Fibroblast of skin of abdomen (primary cell): ENCODE data around the gene GAA.

Source experiments
- DNase-seq: peaks from one replicate; pipeline ENCODE4 v3.0.0-alpha.2; 2013

Gene GAA

DNA sequence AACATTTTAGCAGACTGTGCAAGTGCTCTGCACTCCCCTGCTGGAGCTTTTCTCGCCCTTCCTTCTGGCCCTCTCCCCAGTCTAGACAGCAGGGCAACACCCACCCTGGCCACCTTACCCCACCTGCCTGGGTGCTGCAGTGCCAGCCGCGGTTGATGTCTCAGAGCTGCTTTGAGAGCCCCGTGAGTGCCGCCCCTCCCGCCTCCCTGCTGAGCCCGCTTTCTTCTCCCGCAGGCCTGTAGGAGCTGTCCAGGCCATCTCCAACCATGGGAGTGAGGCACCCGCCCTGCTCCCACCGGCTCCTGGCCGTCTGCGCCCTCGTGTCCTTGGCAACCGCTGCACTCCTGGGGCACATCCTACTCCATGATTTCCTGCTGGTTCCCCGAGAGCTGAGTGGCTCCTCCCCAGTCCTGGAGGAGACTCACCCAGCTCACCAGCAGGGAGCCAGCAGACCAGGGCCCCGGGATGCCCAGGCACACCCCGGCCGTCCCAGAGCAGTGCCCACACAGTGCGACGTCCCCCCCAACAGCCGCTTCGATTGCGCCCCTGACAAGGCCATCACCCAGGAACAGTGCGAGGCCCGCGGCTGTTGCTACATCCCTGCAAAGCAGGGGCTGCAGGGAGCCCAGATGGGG is 3.1 kb downstream of the GAA start:
- DNase-seq = no peak

DNA sequence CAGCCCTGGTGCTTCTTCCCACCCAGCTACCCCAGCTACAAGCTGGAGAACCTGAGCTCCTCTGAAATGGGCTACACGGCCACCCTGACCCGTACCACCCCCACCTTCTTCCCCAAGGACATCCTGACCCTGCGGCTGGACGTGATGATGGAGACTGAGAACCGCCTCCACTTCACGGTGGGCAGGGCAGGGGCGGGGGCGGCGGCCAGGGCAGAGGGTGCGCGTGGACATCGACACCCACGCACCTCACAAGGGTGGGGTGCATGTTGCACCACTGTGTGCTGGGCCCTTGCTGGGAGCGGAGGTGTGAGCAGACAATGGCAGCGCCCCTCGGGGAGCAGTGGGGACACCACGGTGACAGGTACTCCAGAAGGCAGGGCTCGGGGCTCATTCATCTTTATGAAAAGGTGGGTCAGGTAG is 3.6 kb downstream of the GAA start:
- DNase-seq = no peak

DNA sequence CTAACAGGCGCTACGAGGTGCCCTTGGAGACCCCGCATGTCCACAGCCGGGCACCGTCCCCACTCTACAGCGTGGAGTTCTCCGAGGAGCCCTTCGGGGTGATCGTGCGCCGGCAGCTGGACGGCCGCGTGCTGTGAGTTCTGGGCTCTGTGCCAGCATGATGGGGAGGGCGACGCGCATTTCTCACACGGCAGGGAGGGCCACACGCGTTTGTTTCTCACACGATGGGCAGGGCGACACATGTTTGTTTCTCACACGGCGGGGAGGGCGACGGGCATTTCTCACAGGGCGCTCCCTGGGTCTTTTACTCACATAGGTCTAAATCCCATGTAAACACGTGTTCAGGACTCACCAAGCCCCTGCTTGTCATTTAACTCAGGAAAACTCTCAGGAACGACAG is 4.4 kb downstream of the GAA start:
- DNase-seq = no peak

DNA sequence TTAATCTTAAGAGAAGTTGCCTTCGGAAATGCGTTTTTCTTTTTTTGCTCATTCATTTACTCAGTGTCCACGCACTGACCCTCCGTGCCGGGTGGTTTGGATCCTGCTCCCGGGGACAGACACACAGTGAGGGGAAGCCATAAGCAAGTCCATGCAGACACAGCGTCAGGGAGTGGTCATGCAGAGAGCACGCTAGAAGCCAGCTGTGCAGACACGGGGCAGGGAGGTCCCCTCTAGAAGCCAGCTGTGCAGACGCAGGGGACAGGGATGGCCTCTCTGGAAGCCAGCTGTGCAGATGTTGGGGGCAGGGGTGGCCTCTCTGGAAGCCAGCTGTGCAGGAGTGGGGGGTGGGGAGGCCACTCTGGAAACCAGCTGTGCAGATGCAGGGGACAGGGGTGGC is 4.8 kb downstream of the GAA start:
- DNase-seq = no peak

DNA sequence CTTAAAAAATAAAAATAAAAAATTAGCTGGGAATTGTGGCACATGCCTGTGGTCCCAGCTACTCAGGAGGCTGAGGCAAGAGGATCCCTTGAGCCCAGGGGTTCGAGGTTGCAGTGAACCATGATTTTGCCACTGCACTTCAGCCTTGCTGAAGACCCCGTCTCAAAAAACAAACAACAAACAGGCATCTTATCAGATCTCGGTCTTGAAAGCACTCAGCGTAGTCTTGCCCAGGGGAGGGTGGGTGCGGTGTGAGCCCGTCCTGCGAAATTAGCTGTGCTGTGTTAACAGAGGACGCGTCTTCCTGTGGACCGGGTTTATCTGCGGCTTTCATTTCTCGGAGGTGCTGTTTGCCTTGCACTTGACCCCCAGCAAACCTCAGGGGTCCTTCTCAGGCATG is 5.4 kb downstream of the GAA start:
- DNase-seq = no peak

DNA sequence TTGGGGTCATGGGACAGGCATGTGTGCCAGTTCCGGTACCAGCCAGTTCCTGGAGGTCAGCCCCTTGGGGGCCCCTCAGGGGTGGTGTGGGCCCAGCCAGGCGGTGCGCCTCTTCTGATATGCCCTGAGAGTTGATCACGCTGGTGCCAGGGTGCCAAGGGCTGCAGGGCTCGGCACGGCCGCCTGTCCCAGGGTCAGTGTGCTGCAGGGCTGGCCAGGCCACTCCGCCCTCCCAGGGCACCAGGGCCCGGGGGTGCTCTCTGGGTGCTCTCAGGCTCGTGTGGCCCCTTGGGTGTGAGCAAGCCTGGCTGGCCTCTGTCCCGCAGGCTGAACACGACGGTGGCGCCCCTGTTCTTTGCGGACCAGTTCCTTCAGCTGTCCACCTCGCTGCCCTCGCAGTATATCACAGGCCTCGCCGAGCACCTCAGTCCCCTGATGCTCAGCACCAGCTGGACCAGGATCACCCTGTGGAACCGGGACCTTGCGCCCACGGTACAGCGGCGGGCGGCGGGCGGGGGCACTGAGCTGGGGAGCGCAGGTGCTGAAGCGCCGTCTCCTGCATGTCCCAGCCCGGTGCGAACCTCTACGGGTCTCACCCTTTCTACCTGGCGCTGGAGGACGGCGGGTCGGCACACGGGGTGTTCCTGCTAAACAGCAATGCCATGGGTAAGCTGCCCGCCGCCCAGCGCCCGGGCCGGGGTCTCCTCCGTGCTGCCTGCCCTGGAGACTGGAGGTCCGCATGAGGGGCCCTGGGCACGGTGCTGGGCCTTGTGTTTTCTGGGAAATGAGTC is 6.0 kb downstream of the GAA start:
- DNase-seq = no peak

DNA sequence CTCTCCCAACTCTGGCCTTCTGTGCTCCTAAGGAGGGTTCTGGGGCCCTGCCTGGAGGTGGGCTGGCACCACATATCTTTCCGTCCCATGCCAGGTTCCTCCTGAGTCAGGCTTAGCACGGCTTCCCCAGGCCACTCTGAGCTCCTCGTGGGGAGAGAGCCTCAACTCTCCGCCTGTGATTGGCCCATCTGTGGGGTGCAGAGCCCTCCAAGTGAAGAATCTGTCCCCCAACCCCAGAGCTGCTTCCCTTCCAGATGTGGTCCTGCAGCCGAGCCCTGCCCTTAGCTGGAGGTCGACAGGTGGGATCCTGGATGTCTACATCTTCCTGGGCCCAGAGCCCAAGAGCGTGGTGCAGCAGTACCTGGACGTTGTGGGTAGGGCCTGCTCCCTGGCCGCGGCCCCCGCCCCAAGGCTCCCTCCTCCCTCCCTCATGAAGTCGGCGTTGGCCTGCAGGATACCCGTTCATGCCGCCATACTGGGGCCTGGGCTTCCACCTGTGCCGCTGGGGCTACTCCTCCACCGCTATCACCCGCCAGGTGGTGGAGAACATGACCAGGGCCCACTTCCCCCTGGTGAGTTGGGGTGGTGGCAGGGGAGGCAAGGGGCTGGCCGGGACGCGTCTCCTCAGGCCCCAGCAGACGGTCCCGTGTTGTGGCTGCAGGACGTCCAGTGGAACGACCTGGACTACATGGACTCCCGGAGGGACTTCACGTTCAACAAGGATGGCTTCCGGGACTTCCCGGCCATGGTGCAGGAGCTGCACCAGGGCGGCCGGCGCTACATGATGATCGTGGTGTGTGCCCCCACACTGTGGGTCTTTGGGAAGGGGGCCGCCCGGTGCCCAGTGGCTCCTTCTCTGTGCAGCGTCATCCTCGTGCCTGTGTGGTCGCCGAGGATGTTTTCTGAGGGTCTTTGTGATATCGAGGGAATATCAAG is 6.9 kb downstream of the GAA start:
- DNase-seq = no peak

DNA sequence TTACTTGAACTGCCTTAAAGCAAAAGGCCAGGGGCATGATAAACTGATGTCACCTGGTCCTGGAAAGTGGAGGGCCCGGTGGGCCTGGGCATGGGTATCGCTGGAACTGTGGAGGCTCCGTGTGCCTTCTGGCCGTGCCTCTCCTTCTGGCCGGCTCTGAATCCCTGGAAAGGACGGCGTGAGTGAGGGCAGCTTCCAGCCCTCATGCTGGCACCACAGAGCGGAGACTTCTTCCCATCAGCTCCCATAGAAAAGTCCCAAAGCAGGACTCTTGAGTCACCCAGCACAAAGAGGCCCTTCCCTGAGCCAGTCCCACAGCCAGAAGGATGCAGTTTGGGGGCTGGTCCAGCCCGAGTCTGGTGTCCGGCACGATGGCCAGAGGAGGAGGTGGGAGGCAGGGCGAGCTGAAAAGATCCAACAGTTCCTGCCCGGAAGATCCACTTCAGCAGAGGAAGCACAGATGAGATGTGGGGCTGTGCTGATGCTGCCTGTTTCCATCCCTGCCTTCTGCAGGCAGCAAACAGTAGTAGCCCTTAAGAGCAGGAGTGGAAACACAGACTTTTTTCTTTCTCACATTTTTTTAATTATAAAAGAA is 7.8 kb downstream of the GAA start:
- no peak for DNase-seq

DNA sequence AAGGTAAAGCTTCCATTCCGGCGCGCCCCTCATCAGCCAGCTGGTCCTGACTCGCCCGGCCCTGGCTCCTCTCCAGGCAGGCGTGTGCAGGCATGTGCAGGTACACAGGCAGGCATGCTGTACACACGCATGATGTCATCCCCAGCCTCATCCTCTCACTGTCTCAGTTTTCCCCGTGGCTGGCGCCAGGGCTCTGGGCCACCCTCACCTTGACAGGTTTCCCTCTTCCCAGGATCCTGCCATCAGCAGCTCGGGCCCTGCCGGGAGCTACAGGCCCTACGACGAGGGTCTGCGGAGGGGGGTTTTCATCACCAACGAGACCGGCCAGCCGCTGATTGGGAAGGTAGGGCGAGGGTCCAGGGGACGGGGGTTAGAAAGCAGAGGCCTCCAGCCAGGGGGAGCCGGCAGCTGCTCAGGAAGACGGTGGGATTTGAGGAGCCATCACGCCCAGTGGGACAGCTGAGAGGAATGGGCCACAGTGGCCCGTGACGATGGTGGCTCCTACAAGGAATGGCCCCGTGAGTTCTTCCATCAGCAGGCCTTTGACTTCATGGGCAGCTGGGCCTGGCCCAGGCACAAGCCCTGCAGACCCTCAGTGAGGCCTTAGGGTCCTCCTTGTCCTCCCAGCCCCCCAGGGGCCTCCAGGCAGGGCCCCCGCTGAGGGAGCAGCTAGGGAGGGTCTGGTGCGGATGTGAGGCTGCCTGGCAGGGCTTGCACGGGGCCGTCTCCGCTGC is 8.5 kb downstream of the GAA start:
- no peak for DNase-seq

DNA sequence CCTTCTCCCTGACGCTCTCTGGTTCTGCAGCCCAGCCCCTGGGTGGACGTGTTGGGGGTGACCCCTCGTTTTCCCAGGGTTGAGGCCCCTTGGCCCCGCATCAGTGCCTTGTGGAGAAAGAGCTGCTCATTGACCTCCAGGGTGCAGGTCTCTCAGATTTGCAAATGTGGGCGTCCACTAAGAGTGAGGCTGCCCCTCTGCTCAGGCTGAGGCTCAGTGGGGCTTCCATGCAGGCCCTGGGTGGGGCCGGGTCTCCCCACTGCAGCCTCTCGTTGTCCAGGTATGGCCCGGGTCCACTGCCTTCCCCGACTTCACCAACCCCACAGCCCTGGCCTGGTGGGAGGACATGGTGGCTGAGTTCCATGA is 9.0 kb downstream of the GAA start:
- DNase-seq = no peak

DNA sequence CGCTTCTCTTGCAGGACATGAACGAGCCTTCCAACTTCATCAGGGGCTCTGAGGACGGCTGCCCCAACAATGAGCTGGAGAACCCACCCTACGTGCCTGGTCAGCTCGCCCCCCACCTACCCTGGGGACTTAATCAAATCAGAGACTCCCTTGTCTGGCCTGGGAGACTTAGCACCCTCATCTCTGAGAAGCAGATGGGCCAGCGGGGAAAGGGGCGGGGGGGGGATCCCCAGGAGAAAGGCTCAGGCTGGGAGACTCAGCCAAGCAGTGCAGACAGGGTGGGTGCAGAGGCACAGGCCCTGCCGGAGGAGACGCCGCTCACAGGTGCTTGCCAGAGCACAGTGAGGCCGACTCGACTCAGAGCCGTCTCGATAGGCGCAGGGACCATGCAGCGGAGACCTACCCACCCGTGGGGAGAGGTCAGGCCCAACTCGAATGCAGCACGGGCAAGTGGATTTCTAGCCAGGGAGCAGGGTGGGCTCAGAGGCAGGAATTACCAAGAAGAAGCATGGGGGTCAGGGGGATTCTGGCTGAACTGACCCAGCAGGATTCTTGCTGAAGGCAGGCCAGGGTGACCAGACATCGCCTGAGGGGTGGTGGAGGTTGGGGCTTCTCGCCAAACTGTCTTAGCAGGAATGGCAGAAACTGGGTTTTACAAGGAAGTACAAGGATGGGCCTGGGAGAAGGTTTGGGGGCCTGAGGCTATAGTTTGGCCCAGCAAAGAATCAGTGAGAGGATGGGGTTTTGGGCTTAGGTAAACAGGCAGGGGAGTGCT is 9.7 kb downstream of the GAA start:
- no peak for DNase-seq

DNA sequence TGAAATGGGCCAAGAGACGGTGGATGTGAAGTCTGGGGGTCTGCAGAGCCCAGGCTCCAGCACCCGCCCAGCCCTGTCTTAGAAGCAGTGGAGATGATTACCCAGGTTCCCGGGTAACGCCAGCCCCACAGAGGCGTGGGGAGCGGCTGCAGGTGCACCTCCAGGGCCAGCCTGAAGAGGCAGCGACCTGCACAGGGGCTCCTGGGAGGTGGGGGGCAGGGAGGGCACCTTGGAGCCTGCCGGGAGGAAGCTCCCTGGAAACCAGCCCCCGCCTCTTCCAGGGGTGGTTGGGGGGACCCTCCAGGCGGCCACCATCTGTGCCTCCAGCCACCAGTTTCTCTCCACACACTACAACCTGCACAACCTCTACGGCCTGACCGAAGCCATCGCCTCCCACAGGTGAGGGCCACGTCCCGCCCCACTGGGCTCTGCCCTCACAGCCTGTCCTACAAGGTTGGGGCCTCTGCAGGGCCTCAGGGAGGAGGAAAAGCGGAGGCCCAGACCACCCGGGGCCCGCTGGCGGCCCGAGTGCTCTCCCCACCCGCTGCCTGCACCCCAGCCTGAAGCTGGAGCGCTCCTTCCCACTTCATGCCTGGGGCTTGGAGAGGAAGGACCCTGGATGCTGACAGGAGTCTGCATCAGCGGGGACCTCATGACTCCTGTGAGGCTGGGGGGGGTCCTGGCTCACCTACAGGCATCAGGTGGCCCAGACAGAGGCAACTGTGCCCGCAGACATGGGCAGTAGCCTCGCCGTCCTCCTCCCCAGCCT is 10.5 kb downstream of the GAA start:
- no peak for DNase-seq

DNA sequence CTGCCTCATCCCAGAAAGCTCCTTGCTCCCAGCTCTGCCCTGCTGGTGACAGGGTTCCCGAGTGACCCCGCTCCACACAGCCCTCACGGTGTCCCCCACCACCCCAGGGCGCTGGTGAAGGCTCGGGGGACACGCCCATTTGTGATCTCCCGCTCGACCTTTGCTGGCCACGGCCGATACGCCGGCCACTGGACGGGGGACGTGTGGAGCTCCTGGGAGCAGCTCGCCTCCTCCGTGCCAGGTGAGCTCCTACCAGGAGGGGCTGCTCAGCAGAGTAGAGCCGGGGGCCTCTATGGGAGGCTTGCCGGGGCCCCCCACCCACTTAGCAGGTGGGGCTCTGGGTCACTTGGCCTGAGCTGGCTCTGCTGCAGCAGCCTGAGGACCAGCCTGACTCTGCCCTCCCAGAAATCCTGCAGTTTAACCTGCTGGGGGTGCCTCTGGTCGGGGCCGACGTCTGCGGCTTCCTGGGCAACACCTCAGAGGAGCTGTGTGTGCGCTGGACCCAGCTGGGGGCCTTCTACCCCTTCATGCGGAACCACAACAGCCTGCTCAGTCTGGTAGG is 11.2 kb downstream of the GAA start:
- no peak for DNase-seq

DNA sequence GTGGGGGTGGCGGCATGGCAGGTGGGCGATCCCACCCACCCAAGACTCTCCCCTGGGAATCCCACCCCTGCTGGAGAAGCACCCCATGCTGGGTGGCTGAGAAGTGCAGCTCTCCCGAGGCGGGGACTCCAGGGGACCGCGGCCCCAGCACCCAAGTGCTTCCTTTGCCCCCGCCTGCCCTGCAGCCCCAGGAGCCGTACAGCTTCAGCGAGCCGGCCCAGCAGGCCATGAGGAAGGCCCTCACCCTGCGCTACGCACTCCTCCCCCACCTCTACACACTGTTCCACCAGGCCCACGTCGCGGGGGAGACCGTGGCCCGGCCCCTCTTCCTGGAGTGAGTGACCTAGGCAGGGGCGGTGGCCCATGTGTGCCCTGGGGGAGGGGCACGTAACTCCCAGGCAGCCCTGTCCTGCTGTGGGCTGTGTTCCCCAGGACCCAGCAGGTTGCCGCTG is 11.7 kb downstream of the GAA start:
- no peak for DNase-seq

DNA sequence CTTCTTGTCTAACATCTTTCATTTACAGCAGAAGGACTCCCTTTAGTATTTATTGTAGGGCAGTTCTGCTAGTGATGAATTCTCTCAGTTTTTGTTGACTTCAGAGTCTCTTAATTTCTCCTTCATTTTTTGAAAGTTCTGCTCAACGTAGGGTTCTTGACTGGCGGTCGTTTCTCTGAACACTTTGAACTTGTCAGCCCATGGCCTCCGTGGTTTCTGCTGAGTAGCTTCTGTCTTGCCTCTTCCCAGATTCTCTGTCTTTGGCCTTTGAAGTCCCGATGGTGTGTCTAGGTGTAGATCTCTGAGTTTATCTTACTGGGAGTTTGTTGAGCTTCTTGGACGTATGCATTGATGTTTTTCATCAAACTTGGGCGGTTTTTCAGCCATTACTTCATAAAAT is 13.4 kb downstream of the GAA start:
- DNase-seq = no peak

DNA sequence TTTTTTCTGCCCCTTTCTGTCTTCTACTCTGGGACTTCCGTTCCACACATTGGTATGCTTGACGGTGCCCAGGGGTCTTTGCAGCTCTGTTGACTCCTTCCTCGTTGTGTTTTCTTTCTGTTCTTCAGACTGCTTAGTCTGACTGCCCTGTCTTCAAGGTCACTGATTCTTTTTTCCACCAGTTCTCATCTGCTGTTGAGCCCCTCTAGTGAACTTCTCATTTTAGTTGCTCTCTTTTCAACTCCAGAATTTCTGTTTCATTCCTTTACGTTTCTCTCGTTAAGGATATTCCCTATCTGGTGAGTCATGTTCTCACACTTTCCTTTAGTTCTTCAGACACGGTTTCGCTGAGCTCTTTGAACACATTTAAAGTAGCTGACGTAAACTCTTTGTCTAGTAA is 13.8 kb downstream of the GAA start:
- no peak for DNase-seq

DNA sequence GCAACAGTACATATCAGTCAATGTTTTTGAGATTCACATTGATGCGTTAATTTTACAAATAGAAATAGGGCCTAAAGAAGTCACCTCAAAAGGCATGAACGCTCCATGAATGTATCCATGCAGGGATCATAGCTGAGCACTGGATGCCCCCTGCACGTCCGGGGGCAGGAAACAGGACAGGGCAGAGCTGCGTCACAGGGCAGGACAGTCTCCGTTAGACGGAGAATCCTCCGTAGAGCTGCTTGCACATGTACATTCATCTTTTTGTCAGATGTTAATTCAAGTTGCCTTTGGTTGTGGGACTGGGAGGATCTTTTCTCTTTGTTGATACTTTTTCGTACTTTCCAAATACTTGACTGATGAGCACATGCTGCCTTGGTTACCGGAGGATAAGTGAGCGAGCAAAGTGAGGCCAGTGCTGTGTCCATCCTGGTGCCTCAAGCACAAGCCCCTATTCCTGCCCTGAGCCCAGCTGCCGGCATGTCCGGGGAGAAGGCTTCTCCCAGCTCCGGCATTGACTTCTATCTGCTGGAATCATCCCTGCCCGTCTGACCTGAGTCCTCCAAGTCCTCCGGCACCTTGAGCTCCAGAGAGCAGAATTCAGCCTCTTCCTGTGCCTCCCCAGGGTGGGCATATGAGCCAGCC is 15.0 kb downstream of the GAA start:
- DNase-seq = no peak

DNA sequence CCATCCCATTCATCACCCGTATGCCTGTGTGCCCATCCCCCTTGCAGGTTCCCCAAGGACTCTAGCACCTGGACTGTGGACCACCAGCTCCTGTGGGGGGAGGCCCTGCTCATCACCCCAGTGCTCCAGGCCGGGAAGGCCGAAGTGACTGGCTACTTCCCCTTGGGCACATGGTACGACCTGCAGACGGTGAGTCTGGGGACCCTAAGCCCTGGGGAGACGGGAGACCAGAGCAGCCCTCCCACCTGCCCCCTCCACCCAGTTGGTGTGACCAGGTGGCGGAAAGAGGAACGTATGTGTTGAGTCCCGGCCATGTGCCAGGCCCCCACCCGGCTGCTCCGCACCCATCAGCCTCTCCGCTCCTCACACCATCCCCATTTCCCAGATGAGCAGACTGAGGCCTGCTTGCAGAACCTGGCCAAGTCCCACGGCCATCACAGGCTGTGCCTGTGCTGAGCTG is 15.6 kb downstream of the GAA start:
- no peak for DNase-seq
